H1 (cell line): ENCODE results near the gene MYH11. TPM values are rescaled to one million over a fixed set of nuclear protein-coding genes. Genes with fewer than 3 reads are reported as not detected.

ENCODE experiments used
- CTCF ChIA-PET: fragments of 300-600 bp; sonication (Branson Sonifier 250); formaldehyde crosslinking; loops from one replicate; lab custom pipeline; 2021; ENCODE audit not compliant: partially characterized antibody; lab: Charles Lee
- POLR2A ChIA-PET: fragments of 300-600 bp; sonication (Branson Sonifier 250); formaldehyde crosslinking; loops from one replicate; lab custom pipeline; 2021; ENCODE audit warnings: inconsistent platforms; ENCODE audit not compliant: partially characterized antibody; lab: Charles Lee
- DNase-seq, 2 experiments: peaks; one replicate each; pipeline versions ENCODE4 v3.0.0 to v3.0.0-alpha.2; 2010 to 2022; ENCODE audit warnings: low spot score in 2 of 2, low read depth in 1 of 2, mixed read lengths in 1 of 2
- FAIRE-seq: peaks from 2 replicates; lab custom pipeline; 2011; peaks lifted over from hg19 to GRCh38; lab: Jason Lieb, UNC
- H2AFZ ChIP-seq: 2 replicates; pipeline ENCODE4 v1.8.1; 2012; ENCODE audit warnings: low read length, inconsistent platforms
- H2AK5ac ChIP-seq: 2 replicates; pipeline ENCODE4 v1.6.1; 2013; ENCODE audit warnings: low read depth, low read length
- H2BK120ac ChIP-seq: replicated peaks from 2 replicates; pipeline ENCODE3; 2013; ENCODE audit warnings: low read depth, low read length, inconsistent platforms
- H2BK12ac ChIP-seq: 2 replicates; pipeline ENCODE4 v1.6.1; 2013; ENCODE audit warnings: low read depth, low read length
- H2BK15ac ChIP-seq: 2 replicates; pipeline ENCODE4 v1.6.1; 2013; ENCODE audit warnings: low read length
- H2BK20ac ChIP-seq: 2 replicates; pipeline ENCODE4 v1.6.1; 2013; ENCODE audit warnings: low read length
- H2BK5ac ChIP-seq: 2 replicates; pipeline ENCODE4 v1.6.1; 2013; ENCODE audit warnings: low read depth, low read length
- H3K14ac ChIP-seq: 2 replicates; pipeline ENCODE4 v1.6.1; 2013; ENCODE audit warnings: inconsistent platforms; ENCODE audit not compliant: insufficient read length
- H3K18ac ChIP-seq: 2 replicates; pipeline ENCODE4 v1.6.1; 2013; ENCODE audit warnings: low read length; ENCODE audit errors: extremely low read depth
- H3K23ac ChIP-seq: 2 replicates; pipeline ENCODE4 v1.6.1; 2013; ENCODE audit warnings: inconsistent platforms; ENCODE audit not compliant: insufficient read length
- H3K23me2 ChIP-seq: 2 replicates; pipeline ENCODE4 v1.6.1; 2013; ENCODE audit warnings: low read depth, low read length
- H3K27ac ChIP-seq: 2 replicates; pipeline ENCODE4 v1.6.1; 2011; ENCODE audit warnings: low read depth, low read length, inconsistent platforms
- H3K27me3 ChIP-seq, 4 experiments: replicated peaks in 1 of 4; 1 replicate in 1 of 4; 2 replicates in 3 of 4; pipeline versions ENCODE4 v1.6.1 to v1.8.1; 2011 to 2013; ENCODE audit warnings: low read length in 3 of 4, mild to moderate bottlenecking in 3 of 4, inconsistent platforms in 2 of 4, mixed read lengths in 2 of 4, moderate library complexity in 1 of 4; ENCODE audit not compliant: control insufficient read depth in 3 of 4, insufficient read depth in 3 of 4; ENCODE audit errors: extremely low read depth in 1 of 4
- H3K36me3 ChIP-seq, 4 experiments: 2 replicates each; pipeline versions ENCODE4 v1.6.1 to v1.8.1; 2011 to 2013; ENCODE audit warnings: mild to moderate bottlenecking in 4 of 4, low read length in 3 of 4, moderate library complexity in 2 of 4, control low read depth in 1 of 4, inconsistent platforms in 1 of 4; ENCODE audit not compliant: insufficient read depth in 4 of 4, control insufficient read depth in 2 of 4
- H3K4ac ChIP-seq: replicated peaks from 2 replicates; pipeline ENCODE3; 2013; ENCODE audit warnings: low read length, low read depth, mixed read lengths, inconsistent platforms; ENCODE audit not compliant: insufficient read length
- H3K4me1 ChIP-seq, 4 experiments: replicated peaks in 1 of 4; 1 replicate in 1 of 4; 2 replicates in 3 of 4; pipeline versions ENCODE4 v1.6.1 to v1.8.1; 2011 to 2013; ENCODE audit warnings: low read length in 3 of 4, inconsistent platforms in 2 of 4, mixed read lengths in 1 of 4; ENCODE audit not compliant: insufficient read depth in 4 of 4, control insufficient read depth in 3 of 4
- H3K4me2 ChIP-seq, 2 experiments: 2 replicates each; pipeline versions ENCODE4 v1.6.1 to v1.8.1; 2011 to 2013; ENCODE audit warnings: low read depth in 2 of 2, low read length in 2 of 2, control low read depth in 1 of 2, inconsistent platforms in 1 of 2, mild to moderate bottlenecking in 1 of 2; ENCODE audit not compliant: insufficient read depth in 1 of 2
- H3K4me3 ChIP-seq, 4 experiments: fragments of 200-600, 300-600 bp in 1 of 4; sonication (generic), shearing (Covaris generic), sonication (Bioruptor Twin) in 1 of 4; 2 replicates each; pipeline versions ENCODE4 v1.5.1 to v1.8.1; 2011 to 2016; ENCODE audit warnings: low read length in 4 of 4, low read depth in 3 of 4, control low read depth in 2 of 4, inconsistent platforms in 2 of 4, mild to moderate bottlenecking in 2 of 4, mixed read lengths in 1 of 4, moderate library complexity in 1 of 4; ENCODE audit not compliant: insufficient read depth in 2 of 4; ENCODE audit errors: extremely low read depth in 1 of 4
- H3K56ac ChIP-seq: replicated peaks from 2 replicates; pipeline ENCODE3; 2013; ENCODE audit warnings: low read depth, mild to moderate bottlenecking, mixed read lengths, low read length, inconsistent platforms; ENCODE audit not compliant: insufficient read length
- H3K79me1 ChIP-seq: 2 replicates; pipeline ENCODE4 v1.6.1; 2013; ENCODE audit warnings: low read depth, low read length, control low read depth
- H3K79me2 ChIP-seq, 2 experiments: 2 replicates each; pipeline versions ENCODE4 v1.6.1 to v1.8.1; 2012 to 2013; ENCODE audit warnings: low read length in 2 of 2, mild to moderate bottlenecking in 2 of 2, inconsistent platforms in 1 of 2; ENCODE audit not compliant: insufficient read depth in 2 of 2, control insufficient read depth in 1 of 2
- H3K9ac ChIP-seq, 4 experiments: replicated peaks in 1 of 4; 1 replicate in 1 of 4; 2 replicates in 3 of 4; pipeline versions ENCODE4 v1.6.1 to v1.8.1; 2011 to 2013; ENCODE audit warnings: low read depth in 3 of 4, low read length in 3 of 4, control low read depth in 2 of 4, mild to moderate bottlenecking in 2 of 4, moderate library complexity in 2 of 4, inconsistent platforms in 1 of 4; ENCODE audit errors: extremely low read depth in 1 of 4
- H3K9me3 ChIP-seq, 2 experiments: 2 replicates each; pipeline versions ENCODE4 v1.6.1 to v1.8.1; 2012 to 2013; ENCODE audit warnings: mild to moderate bottlenecking in 2 of 2, moderate library complexity in 2 of 2, control low read depth in 1 of 2, inconsistent platforms in 1 of 2, low read depth in 1 of 2, low read length in 1 of 2, mixed read lengths in 1 of 2; ENCODE audit not compliant: insufficient read depth in 2 of 2
- H4K20me1 ChIP-seq, 2 experiments: replicated peaks in 1 of 2; 2 replicates each; pipeline versions ENCODE3 to v1.8.1; 2011 to 2013; ENCODE audit warnings: inconsistent platforms in 2 of 2, low read length in 2 of 2, mild to moderate bottlenecking in 1 of 2; ENCODE audit not compliant: insufficient read depth in 2 of 2, control insufficient read depth in 1 of 2
- H4K5ac ChIP-seq: 2 replicates; pipeline ENCODE4 v1.6.1; 2013; ENCODE audit warnings: low read length, low read depth, mixed read lengths, inconsistent platforms; ENCODE audit not compliant: insufficient read length
- H4K8ac ChIP-seq: 2 replicates; pipeline ENCODE4 v1.8.0; 2013; ENCODE audit warnings: mild to moderate bottlenecking, moderate library complexity, low read length, inconsistent platforms; ENCODE audit not compliant: insufficient read depth; ENCODE audit errors: extremely low read depth
- H4K91ac ChIP-seq: replicated peaks from 2 replicates; pipeline ENCODE3; 2013; ENCODE audit warnings: low read length, mixed read lengths, inconsistent platforms; ENCODE audit not compliant: insufficient read length
- BCL11A ChIP-seq, 2 experiments: IDR thresholded peaks; one replicate each; pipeline ENCODE4 v1.6.1; 2011; ENCODE audit warnings: low read depth in 2 of 2, low read length in 2 of 2, mild to moderate bottlenecking in 2 of 2
- WGBS, 2 experiments: shearing (Covaris generic) in 1 of 2; methylation state at CpG; one replicate each; pipeline versions ENCODE4 v1.1.6 to v1.1.7; 2013 to 2015; ENCODE audit warnings: low lambda C conversion rate in 2 of 2, mixed read lengths in 2 of 2, inconsistent platforms in 1 of 2, low coverage in 1 of 2, missing lambda C conversion rate in 1 of 2; ENCODE audit not compliant: insufficient replicate concordance in 2 of 2, insufficient coverage in 1 of 2, insufficient read length in 1 of 2; ENCODE audit errors: extremely low coverage in 1 of 2, missing lambda C conversion rate in 1 of 2; 5-methylcytosine and 5-hydroxymethylcytosine counted together
- polyA plus RNA-seq, 7 experiments: library from polyadenylated mRNA; depleted of rRNA in 3 of 7; stranded (reverse) in 5 of 7; unstranded in 2 of 7; fragments of >200 nt in 5 of 7; fragments of 200-250 nt in 2 of 7; gene quantifications; 1 replicate in 5 of 7; 2 replicates in 1 of 7; 4 replicates in 1 of 7; pipeline versions ENCODE4 v1.2.1 to v1.2.3, GENCODE V29; 2011 to 2013; ENCODE audit warnings: missing spikeins in 2 of 7, mixed read lengths in 2 of 7
- total RNA-seq: library from RNA; stranded (reverse); fragmentation: NEBNext Ultra II Directional; extraction: Animal tissue kit (Norgen Biotek cat#: 25700); gene quantifications from 2 replicates; pipeline ENCODE4 v1.2.1, GENCODE V29; 2021

Gene MYH11
- total and polyA plus RNA-seq, 2 of the 8 experiments (the other 6 are each of a cell fraction or from before 2014, with no cell fraction given): 0.11 to 0.78 TPM

- Histone ChIP-seq H3K14ac (no peak overlapping the region), H3K18ac (no peak overlapping the region), H4K5ac (no peak overlapping the region), H4K91ac (no peak overlapping the region), H4K20me1 (no peaks in the 10 kb centered on the region), H3K4me2 (no peak overlapping the region), H4K8ac (no peak overlapping the region), H3K36me3 (no peaks in the 10 kb centered on the region), H2AFZ (no peak overlapping the region), H3K4me1 (no peaks in the 10 kb centered on the region), H2AK5ac (no peak overlapping the region), H2BK15ac (no peak overlapping the region), H3K9me3 (no peaks in the 10 kb centered on the region), H3K23ac (no peak overlapping the region), H3K79me1 (no peaks in the 10 kb centered on the region), H2BK12ac (no peak overlapping the region), H3K4ac (no peak overlapping the region), H3K4me3 (no peak overlapping the region), H3K79me2 (no peaks in the 10 kb centered on the region), H3K56ac (no peak overlapping the region), H3K27ac (no peak overlapping the region), H2BK20ac (no peak overlapping the region), H2BK5ac (no peak overlapping the region), H3K27me3 (no peaks in the 10 kb centered on the region), H2BK120ac (no peak overlapping the region), H3K23me2 (no peaks in the 10 kb centered on the region), H3K9ac (no peak overlapping the region)
- ChIA-PET CTCF (interaction anchor here (1.0 to 1.3 kb wide), 2 partner anchors 12 to 60 kb away, joined by 3 to 4 read pairs; no protein-coding TSS in a partner anchor), POLR2A (interaction anchor here (0.5 to 0.7 kb wide), 2 partner anchors 28 to 1497 kb away, joined by 3 read pairs; no protein-coding TSS in a partner anchor)
- DNase-seq: no peak
- FAIRE-seq: no peak
- no peak for TF ChIP-seq BCL11A (IDR thresholded peaks at IDR 0.05; ENCODE audit: low read depth in 2 of 2, low read length in 2 of 2)
- WGBS, 2 experiments: 86% methylated on average over 9 of the region's 9 CpGs; no CpG with 5 or more reads in 1 of the 2 experiments
Observed at GRCh38 chr16:15833541-15833940, 23.3 kb downstream of the MYH11 start.
